Measurements from ENCODE around the gene DSCAML1. TPM values are rescaled to one million over a fixed set of nuclear protein-coding genes. Genes with fewer than 3 reads are reported as not detected.

DSCAML1 gene
- total RNA-seq, 1 donor from 2014 or later: 0.16 TPM

DNA sequence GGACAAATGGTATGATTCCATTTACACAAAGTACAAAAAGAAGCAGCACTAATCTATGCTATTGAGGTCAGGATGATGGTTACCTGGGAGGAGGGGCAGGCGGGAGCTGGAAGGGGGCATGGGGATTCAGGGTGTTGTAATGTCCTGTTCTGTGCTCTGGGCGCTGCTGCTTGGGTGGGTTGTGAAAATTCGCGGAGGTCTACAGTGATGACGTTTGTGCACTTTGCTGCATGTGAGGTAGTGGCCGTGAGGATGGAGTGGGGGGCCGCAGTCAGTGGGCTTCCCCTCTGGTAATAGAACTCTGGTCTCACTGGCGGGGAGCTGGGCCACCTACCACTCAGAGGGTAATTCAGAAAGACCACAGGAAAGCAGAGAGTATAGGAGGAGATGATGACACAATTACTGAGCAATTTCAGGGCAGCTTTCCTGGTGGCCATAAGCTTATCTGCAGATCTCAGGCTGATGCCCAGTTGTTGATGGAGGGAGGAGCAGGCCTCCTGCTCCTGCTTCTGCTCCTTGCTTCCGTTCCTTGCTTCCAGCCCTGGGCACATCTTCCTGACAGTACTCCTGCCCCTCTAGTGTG lies 347.8 kb downstream of the DSCAML1 start:
- H3K27me3 ChIP-seq (ENCODE audit: insufficient read depth, low read length): peaks cover 15% of the 10 kb centered on the region
- no peaks in the 10 kb centered on the region for H3K79me2 ChIP-seq (ENCODE audit: insufficient read depth, low read length)
- H3K9me3 Mint-ChIP-seq (ENCODE audit: unreplicated experiment): peaks cover 3% of the 10 kb centered on the region
- no peaks in the 10 kb centered on the region for H3K9me3 ChIP-seq (ENCODE audit: insufficient read depth, low read depth, low read length)
- no peak overlapping the region for H3K4me3 ChIP-seq (ENCODE audit: insufficient read depth, low read depth, low read length)
- DNase-seq (ENCODE audit: low read depth) (no peak), FAIRE-seq (no peak)
- no peak overlapping the region for H3K4me2 ChIP-seq (ENCODE audit: low read length)
- H3K36me3 Mint-ChIP-seq (ENCODE audit: low read depth, unreplicated experiment): peaks cover 2% of the 10 kb centered on the region
- H3K27ac Mint-ChIP-seq (ENCODE audit: unreplicated experiment): no peak overlapping the region
- H3K27me3 Mint-ChIP-seq (ENCODE audit: low read depth, unreplicated experiment): peaks cover 42% of the 10 kb centered on the region
- no peak overlapping the region for H3K27ac ChIP-seq (ENCODE audit: low read depth, low read length)
- no peaks in the 10 kb centered on the region for H3K36me3 ChIP-seq (ENCODE audit: insufficient read depth, low read length)
- H3K4me1 ChIP-seq (ENCODE audit: insufficient read depth, low read length): no peaks in the 10 kb centered on the region
- TF ChIP-seq, protein P1, sequence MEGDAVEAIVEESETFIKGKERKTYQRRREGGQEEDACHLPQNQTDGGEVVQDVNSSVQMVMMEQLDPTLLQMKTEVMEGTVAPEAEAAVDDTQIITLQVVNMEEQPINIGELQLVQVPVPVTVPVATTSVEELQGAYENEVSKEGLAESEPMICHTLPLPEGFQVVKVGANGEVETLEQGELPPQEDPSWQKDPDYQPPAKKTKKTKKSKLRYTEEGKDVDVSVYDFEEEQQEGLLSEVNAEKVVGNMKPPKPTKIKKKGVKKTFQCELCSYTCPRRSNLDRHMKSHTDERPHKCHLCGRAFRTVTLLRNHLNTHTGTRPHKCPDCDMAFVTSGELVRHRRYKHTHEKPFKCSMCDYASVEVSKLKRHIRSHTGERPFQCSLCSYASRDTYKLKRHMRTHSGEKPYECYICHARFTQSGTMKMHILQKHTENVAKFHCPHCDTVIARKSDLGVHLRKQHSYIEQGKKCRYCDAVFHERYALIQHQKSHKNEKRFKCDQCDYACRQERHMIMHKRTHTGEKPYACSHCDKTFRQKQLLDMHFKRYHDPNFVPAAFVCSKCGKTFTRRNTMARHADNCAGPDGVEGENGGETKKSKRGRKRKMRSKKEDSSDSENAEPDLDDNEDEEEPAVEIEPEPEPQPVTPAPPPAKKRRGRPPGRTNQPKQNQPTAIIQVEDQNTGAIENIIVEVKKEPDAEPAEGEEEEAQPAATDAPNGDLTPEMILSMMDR (IDR thresholded peaks at IDR 0.05; ENCODE audit: insufficient read depth, low read depth, low read length): no peak
- H3K9ac ChIP-seq (ENCODE audit: low read length): no peak overlapping the region
- no peaks in the 10 kb centered on the region for H4K20me1 ChIP-seq (ENCODE audit: insufficient read depth, low read length)
- H2AFZ ChIP-seq (ENCODE audit: low read depth, low read length): no peak overlapping the region
- peaks cover 5% of the 10 kb centered on the region for H3K4me1 Mint-ChIP-seq (ENCODE audit: low read depth, unreplicated experiment)
- no peak overlapping the region for H3K4me3 Mint-ChIP-seq (ENCODE audit: unreplicated experiment)

- Mint-ChIP-seq H3K4me1 (ENCODE audit: low read depth, unreplicated experiment) (peaks cover 5% of the 10 kb centered on the region), H3K27me3 (ENCODE audit: low read depth, unreplicated experiment) (peaks cover 63% of the 10 kb centered on the region), H3K36me3 (ENCODE audit: low read depth, unreplicated experiment) (no peaks in the 10 kb centered on the region), H3K4me3 (ENCODE audit: unreplicated experiment) (no peak overlapping the region), H3K27ac (ENCODE audit: unreplicated experiment) (no peak overlapping the region), H3K9me3 (ENCODE audit: unreplicated experiment) (no peaks in the 10 kb centered on the region)
- H3K4me3 ChIP-seq (ENCODE audit: insufficient read depth, low read depth, low read length): no peak overlapping the region
- TF ChIP-seq, protein P1 (IDR thresholded peaks at IDR 0.05; ENCODE audit: insufficient read depth, low read depth, low read length): no peak
- TF ChIP-seq EZH2 (IDR thresholded peaks at IDR 0.05; ENCODE audit: insufficient read depth, low read length): no peak
- H3K9ac ChIP-seq (ENCODE audit: low read length): no peak overlapping the region
- H3K36me3 ChIP-seq (ENCODE audit: insufficient read depth, low read length): no peaks in the 10 kb centered on the region
- H2AFZ ChIP-seq (ENCODE audit: low read depth, low read length): no peak overlapping the region
- H3K9me3 ChIP-seq (ENCODE audit: insufficient read depth, low read depth, low read length): no peaks in the 10 kb centered on the region
- no peaks in the 10 kb centered on the region for H3K4me1 ChIP-seq (ENCODE audit: insufficient read depth, low read length)
- H4K20me1 ChIP-seq (ENCODE audit: insufficient read depth, low read length): no peaks in the 10 kb centered on the region
- H3K4me2 ChIP-seq (ENCODE audit: low read length): no peak overlapping the region
- no peak for DNase-seq (ENCODE audit: low read depth)
- FAIRE-seq: no peak
- no peak overlapping the region for H3K27ac ChIP-seq (ENCODE audit: low read depth, low read length)
- H3K79me2 ChIP-seq (ENCODE audit: insufficient read depth, low read length): no peaks in the 10 kb centered on the region
- peaks cover 29% of the 10 kb centered on the region for H3K27me3 ChIP-seq (ENCODE audit: insufficient read depth, low read length)
Observed at GRCh38 chr11:117444711-117445658, 352.0 kb downstream of the DSCAML1 start.
